Epidermal melanocyte (primary cell): Measurements from ENCODE around the gene YARS1.
"Not testable (repeated sequence)": the region's sequence is repeated elsewhere in the genome, so short reads cannot be mapped to it uniquely, and the experiment has no call there.

Source experiments
- DNase-seq: peaks from one replicate; pipeline ENCODE4 v3.0.0; 2011; ENCODE audit warnings: low spot score; ENCODE audit not compliant: insufficient read length

The YARS1 gene

GRCh38 chr1:32817815-32818786, 943 bp upstream of the YARS1 start:
- peak; percentile 34 for DNase-seq

- peak; percentile 31 for DNase-seq
Measured at GRCh38 chr1:32816676-32817158, 441 bp downstream of the YARS1 start.

GRCh38 chr1:32813941-32814739, 3.0 kb downstream of the YARS1 start:
- no peak for DNase-seq

GRCh38 chr1:32811917-32812316, 5.2 kb downstream of the YARS1 start:
- no peak for DNase-seq

- DNase-seq, result no peak
Measured at GRCh38 chr1:32811265-32811664, 5.9 kb downstream of the YARS1 start.

GRCh38 chr1:32810358-32810757, 6.8 kb downstream of the YARS1 start:
- DNase-seq, result no peak

GRCh38 chr1:32808580-32808979, 8.6 kb downstream of the YARS1 start:
- DNase-seq, result no peak

- DNase-seq, result no peak
Measured at GRCh38 chr1:32806910-32807523, 10.1 kb downstream of the YARS1 start.

GRCh38 chr1:32806290-32806689, 10.9 kb downstream of the YARS1 start:
- no peak for DNase-seq

GRCh38 chr1:32804460-32804859, 12.7 kb downstream of the YARS1 start:
- DNase-seq, result not testable (repeated sequence)

- no peak for DNase-seq
Measured at GRCh38 chr1:32801096-32801715, 16.0 kb downstream of the YARS1 start.

GRCh38 chr1:32798679-32799416, 18.3 kb downstream of the YARS1 start:
- no peak for DNase-seq

- DNase-seq, result no peak
Measured at GRCh38 chr1:32798191-32798590, 19.0 kb downstream of the YARS1 start.

GRCh38 chr1:32797456-32797855, 19.7 kb downstream of the YARS1 start:
- DNase-seq, result no peak

- not testable (repeated sequence) for DNase-seq
Measured at GRCh38 chr1:32795763-32796162, 21.4 kb downstream of the YARS1 start.

- no peak for DNase-seq
Measured at GRCh38 chr1:32791881-32792280, 25.3 kb downstream of the YARS1 start.

GRCh38 chr1:32789356-32789755, 27.8 kb downstream of the YARS1 start:
- DNase-seq, result not testable (repeated sequence)

GRCh38 chr1:32786856-32787255, 30.3 kb downstream of the YARS1 start:
- peak; percentile 78 for DNase-seq

GRCh38 chr1:32784817-32785216, 32.3 kb downstream of the YARS1 start:
- DNase-seq, result no peak

- no peak for DNase-seq
Measured at GRCh38 chr1:32783851-32784250, 33.3 kb downstream of the YARS1 start.
